HepG2 (cell line): Measurements from ENCODE around the gene FAF1. TPM values are rescaled to one million over a fixed set of nuclear protein-coding genes. Genes with fewer than 3 reads are reported as not detected.
"Not testable (repeated sequence)": the region's sequence is repeated elsewhere in the genome, so short reads cannot be mapped to it uniquely, and the experiment has no call there.

Experiments
- ATAC-seq: fragments of 200-7000 bp; cut with Tn5 transposase; 3 replicates; pipeline ENCODE4 v1.9.1; 2020; ENCODE audit warnings: mild to moderate bottlenecking, moderate library complexity
- BruUV-seq: library from RNA; stranded (reverse); fragments of 400-500 nt; replicated peaks from 2 replicates; lab custom pipeline; 2021; lab: Mats Ljungman, UMichigan
- CTCF ChIA-PET: fragments of 300-600 bp; formaldehyde crosslinking; extraction: SDS; loops from one replicate; lab custom pipeline; 2021; ENCODE audit warnings: low total read pairs, inconsistent platforms, low intra/inter-chr PET ratio; lab: Yijun Ruan, JAX
- POLR2A ChIA-PET: fragments of 350-600 bp; sonication (Branson Sonifier 250); formaldehyde crosslinking; loops from one replicate; lab custom pipeline; 2020; ENCODE audit warnings: antibody characterized with exemption, inconsistent platforms; lab: Yijun Ruan, JAX
- DNase-seq: peaks from one replicate; pipeline ENCODE4 v3.0.0-alpha.2; 2015; ENCODE audit warnings: low spot score
- FAIRE-seq: peaks from 3 replicates; lab custom pipeline; 2011; peaks lifted over from hg19 to GRCh38; lab: Jason Lieb, UNC
- H2AFZ ChIP-seq: one replicate; pipeline ENCODE4 v1.6.1; 2011; ENCODE audit warnings: low read length, inconsistent platforms
- H3K27ac ChIP-seq: fragments of 300-600 bp; 3 replicates; pipeline ENCODE4 v1.8.0; 2011; ENCODE audit warnings: mixed run types, mild to moderate bottlenecking, mixed read lengths, low read length, inconsistent platforms; ENCODE audit not compliant: insufficient read depth; ENCODE audit errors: extremely low read length
- H3K27me3 ChIP-seq, 2 experiments: fragments of 200-600 bp in 1 of 2; 2 replicates in 1 of 2; 3 replicates in 1 of 2; pipeline versions ENCODE4 v1.6.0 to v1.8.0; 2011; ENCODE audit warnings: low read length in 2 of 2, mild to moderate bottlenecking in 2 of 2, moderate library complexity in 2 of 2, inconsistent platforms in 1 of 2; ENCODE audit not compliant: insufficient read depth in 2 of 2, control insufficient read depth in 1 of 2
- H3K36me3 ChIP-seq, 2 experiments: fragments of 200-600 bp in 1 of 2; replicated peaks in 1 of 2; 2 replicates in 1 of 2; 3 replicates in 1 of 2; pipeline versions ENCODE4 v1.5.1 to v1.8.0; 2011; ENCODE audit warnings: low read length in 2 of 2, inconsistent platforms in 1 of 2; ENCODE audit not compliant: insufficient read depth in 2 of 2, control insufficient read depth in 1 of 2
- H3K4me1 ChIP-seq: 2 replicates; pipeline ENCODE4 v1.5.1; 2012; ENCODE audit warnings: low read length, inconsistent platforms; ENCODE audit not compliant: insufficient read depth
- H3K4me2 ChIP-seq: 2 replicates; pipeline ENCODE4 v1.6.0; 2011; ENCODE audit warnings: low read depth, low read length, inconsistent platforms
- H3K4me3 ChIP-seq, 3 experiments: fragments of 200-600 bp in 1 of 3; sonication (generic), shearing (Covaris generic) in 1 of 3; replicated peaks in 1 of 3; 2 replicates each; pipeline ENCODE4 v1.5.1; 2011 to 2016; ENCODE audit warnings: low read length in 3 of 3, inconsistent platforms in 2 of 3, low read depth in 2 of 3, mild to moderate bottlenecking in 2 of 3, control low read depth in 1 of 3, mixed read lengths in 1 of 3; ENCODE audit not compliant: insufficient read depth in 1 of 3
- H3K79me2 ChIP-seq: one replicate; pipeline ENCODE4 v1.6.1; 2011; ENCODE audit warnings: low read length, inconsistent platforms; ENCODE audit not compliant: insufficient read depth
- H3K9ac ChIP-seq: 2 replicates; pipeline ENCODE4 v1.6.0; 2011; ENCODE audit warnings: mild to moderate bottlenecking, low read depth, low read length, inconsistent platforms; ENCODE audit not compliant: insufficient read depth
- H3K9me3 ChIP-seq: 2 replicates; pipeline ENCODE4 v1.5.1; 2012; ENCODE audit warnings: mild to moderate bottlenecking, low read length
- H4K20me1 ChIP-seq: 2 replicates; pipeline ENCODE4 v1.6.0; 2011; ENCODE audit warnings: inconsistent platforms, mild to moderate bottlenecking, low read length, moderate library complexity; ENCODE audit not compliant: insufficient read depth
- DMAP1 ChIP-seq: IDR thresholded peaks from 2 replicates; pipeline ENCODE4 v1.6.1; 2016
- NFE2L1 ChIP-seq: sonication (generic); formaldehyde crosslinking; IDR thresholded peaks from 2 replicates; pipeline ENCODE4 v1.4.0; 2020; ENCODE audit warnings: missing genetic modification reagents, mild to moderate bottlenecking, borderline replicate concordance
- PITX1 ChIP-seq: sonication (generic); formaldehyde crosslinking; IDR thresholded peaks from 2 replicates; pipeline ENCODE4 v1.5.1; 2020; ENCODE audit warnings: mild to moderate bottlenecking, missing genetic modification reagents
- ZNF335 ChIP-seq: sonication (generic); formaldehyde crosslinking; IDR thresholded peaks from 2 replicates; pipeline ENCODE4 v1.4.0; 2020; ENCODE audit warnings: missing genetic modification reagents
- ZNF670 ChIP-seq: sonication (generic); formaldehyde crosslinking; IDR thresholded peaks from 2 replicates; pipeline ENCODE4 v1.8.0; 2022; ENCODE audit warnings: mild to moderate bottlenecking, missing genetic modification reagents, borderline replicate concordance
- WGBS: methylation state at CpG from one replicate; pipeline ENCODE4 v1.1.6; 2017; ENCODE audit warnings: low lambda C conversion rate; 5-methylcytosine and 5-hydroxymethylcytosine counted together
- in situ Hi-C: cut with HindIII; loops from 2 replicates; pipeline ENCODE4 v1.10.0; 2017; ENCODE audit warnings: low pct_unique_long_range_greater_than_20kb; ENCODE audit not compliant: extremely low pct_ligation_motif_present
- intact Hi-C: fragments of 100-400 bp; cut with micrococcal nuclease; formaldehyde crosslinking; loops from one replicate; pipeline ENCODE4 v1.10.0; 2022; ENCODE audit not compliant: unreplicated experiment
- polyA plus RNA-seq, 8 experiments: library from polyadenylated mRNA; depleted of rRNA in 3 of 8; stranded (reverse) in 7 of 8; unstranded in 1 of 8; fragments of >200 nt; fragmentation: Illumina TruSeq in 4 of 8; extraction: Trizol in 4 of 8; gene quantifications; 2 replicates each; pipeline versions ENCODE4 v1.2.1 to v1.2.3, GENCODE V29; 2011 to 2016; ENCODE audit warnings: low read depth in 4 of 8, missing spikeins in 1 of 8, mixed read lengths in 1 of 8; ENCODE audit not compliant: insufficient read depth in 1 of 8
- total RNA-seq, 5 experiments: library from RNA; depleted of rRNA; stranded (reverse); fragments of >200 nt; fragmentation: Illumina TruSeq; extraction: Trizol; gene quantifications; 2 replicates each; pipeline ENCODE4 v1.2.3, GENCODE V29; 2016; ENCODE audit warnings: low read depth in 1 of 5
- TF ChIP-seq, protein P1 (sequence below): sonication (generic); formaldehyde crosslinking; IDR thresholded peaks from 2 replicates; pipeline ENCODE4 v1.5.1; 2020; ENCODE audit warnings: missing genetic modification reagents, mild to moderate bottlenecking, borderline replicate concordance

The FAF1 gene
- total and polyA plus RNA-seq, 2 of the 13 experiments (the other 11 are each of a cell fraction or from before 2014, with no cell fraction given) = 19.4 to 63.3 TPM

DNA sequence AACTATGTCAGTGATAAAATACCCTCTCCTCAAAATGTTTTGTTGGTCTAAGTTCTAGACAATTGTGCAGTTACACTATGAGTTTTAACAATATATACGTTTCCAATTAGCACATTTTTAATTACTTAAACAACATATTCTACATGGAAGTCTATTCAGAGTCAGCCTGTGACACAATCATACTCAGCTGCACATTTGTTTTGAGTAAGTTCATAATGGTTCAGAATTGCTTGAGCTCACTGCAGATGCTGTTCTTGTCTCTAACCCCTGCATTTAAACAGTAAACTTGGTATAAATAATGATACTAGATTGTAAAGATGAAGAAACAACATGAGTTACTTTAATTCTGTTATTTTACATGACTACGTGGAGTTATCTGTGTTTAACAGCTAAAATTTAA lies 40.6 kb upstream of the FAF1 start:
- Histone ChIP-seq H3K79me2 (no peaks in the 10 kb centered on the region), H3K9me3 (no peaks in the 10 kb centered on the region), H3K27ac (no peak overlapping the region), H3K27me3 (no peaks in the 10 kb centered on the region), H3K4me2 (no peak overlapping the region), H3K4me3 (no peak overlapping the region), H3K36me3 (no peaks in the 10 kb centered on the region), H2AFZ (no peak overlapping the region), H3K9ac (no peak overlapping the region), H3K4me1 (peaks cover 5% of the 10 kb centered on the region; the same call in 1 of the 2 replicates), H4K20me1 (no peaks in the 10 kb centered on the region)
- TF ChIP-seq ZNF335 (CRISPR knock-in tag) = no peak
- no peak for TF ChIP-seq ZNF670
- no peak for FAIRE-seq
- ChIA-PET POLR2A (no interaction called here), CTCF (no interaction called here)
- no peak for ATAC-seq
- WGBS = 48% methylated on average over 2 of the region's 2 CpGs
- no TSS peak for BruUV-seq
- DNase-seq = no peak
- in situ Hi-C loops = no loop called here
- intact Hi-C loops = no loop called here

DNA sequence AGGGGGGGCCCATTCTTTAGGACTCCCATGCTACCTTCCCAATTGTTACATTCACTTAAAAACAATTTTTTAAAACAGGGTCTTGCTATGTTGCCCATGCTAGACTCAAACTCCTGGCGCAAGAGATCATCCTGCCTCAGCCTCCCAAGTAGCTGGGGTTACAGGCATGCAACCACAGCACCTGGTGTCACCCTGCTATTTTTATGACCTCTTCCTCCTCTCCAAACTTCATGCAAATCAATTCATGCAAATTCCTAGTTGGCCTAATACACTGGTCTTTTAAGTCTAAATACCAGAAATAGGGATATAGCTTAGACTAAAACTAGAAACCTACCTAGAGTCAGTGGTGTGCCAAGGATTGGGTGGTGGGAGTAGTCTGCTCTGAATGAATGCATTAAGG lies 40.1 kb upstream of the FAF1 start:
- no TSS peak for BruUV-seq
- no peaks in the 10 kb centered on the region for H3K79me2 ChIP-seq
- peaks cover under 1% of the 10 kb centered on the region; the same call in 1 of the 2 replicates for H3K4me1 ChIP-seq
- no peak overlapping the region for H3K9ac ChIP-seq
- no peaks in the 10 kb centered on the region for H4K20me1 ChIP-seq
- H3K36me3 ChIP-seq = no peaks in the 10 kb centered on the region
- H3K27ac ChIP-seq = no peak overlapping the region
- no peak for DNase-seq
- no peaks in the 10 kb centered on the region for H3K9me3 ChIP-seq
- TF ChIP-seq DMAP1 (CRISPR knock-in tag) (no peak), NFE2L1 (CRISPR knock-in tag) (no peak), PITX1 (no peak)
- TF ChIP-seq, protein P1, sequence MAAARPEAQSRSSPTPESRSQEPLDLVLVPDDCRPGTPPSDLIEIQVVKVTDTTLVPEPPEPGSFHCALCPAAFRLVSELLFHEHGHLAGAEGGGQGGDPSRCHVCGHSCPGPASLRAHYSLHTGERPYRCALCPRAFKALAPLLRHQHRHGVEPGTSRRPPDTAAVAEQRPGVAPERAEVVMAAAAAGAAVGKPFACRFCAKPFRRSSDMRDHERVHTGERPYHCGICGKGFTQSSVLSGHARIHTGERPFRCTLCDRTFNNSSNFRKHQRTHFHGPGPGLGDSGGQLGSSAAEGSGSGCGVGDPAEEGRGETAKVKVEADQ = no peak
- no peak for FAIRE-seq
- ChIA-PET CTCF (no interaction called here), POLR2A (no interaction called here)
- 92% methylated on average over 1 of the region's 1 CpG for WGBS
- no peak overlapping the region for H3K4me3 ChIP-seq
- no peaks in the 10 kb centered on the region for H3K27me3 ChIP-seq
- intact Hi-C loops (no loop called here), in situ Hi-C loops (no loop called here)
- no peak overlapping the region for H2AFZ ChIP-seq
- no peak overlapping the region for H3K4me2 ChIP-seq
- ATAC-seq = no peak

DNA sequence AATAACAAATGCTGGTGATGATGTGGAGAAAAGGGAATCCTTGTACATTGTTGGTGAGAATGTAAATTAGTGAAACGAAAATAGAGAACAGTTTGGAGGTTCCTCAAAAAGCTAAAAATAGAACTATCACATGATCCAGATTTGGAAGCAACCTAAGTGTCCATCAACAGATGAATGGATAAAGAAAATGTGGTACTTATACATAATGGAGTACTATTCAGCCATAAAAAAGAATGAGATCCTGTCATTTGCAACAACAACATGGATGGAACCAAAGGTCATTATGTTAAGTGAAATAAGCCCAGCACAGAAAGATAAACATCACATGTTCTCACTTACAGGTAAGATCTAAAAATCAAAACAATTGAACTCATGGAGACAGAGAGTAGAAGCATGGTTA lies 39.3 kb upstream of the FAF1 start:
- WGBS = 63% methylated on average over 1 of the region's 1 CpG
- H3K27me3 ChIP-seq, H3K9me3 ChIP-seq, BruUV-seq, in situ Hi-C loops, H3K4me1 ChIP-seq, H3K36me3 ChIP-seq, H3K9ac ChIP-seq, FAIRE-seq, ATAC-seq, H3K4me2 ChIP-seq, intact Hi-C loops, H3K4me3 ChIP-seq, H3K79me2 ChIP-seq, H3K27ac ChIP-seq, H4K20me1 ChIP-seq, H2AFZ ChIP-seq, DNase-seq, POLR2A ChIA-PET, CTCF ChIA-PET: not testable (repeated sequence)
